Activated CD4-positive, alpha-beta T cell treated with anti-CD3 and anti-CD28 coated beads, Interleukin-2, amount 50 U/mL, for 4 hours (primary cell): ENCODE measurements around the gene STXBP6.

Experiments used
- DNase-seq, 2 experiments: peaks; one replicate each; pipeline ENCODE4 v3.0.0-alpha.2; 2020

The STXBP6 gene

GRCh38 chr14:24880689-24881088, 169.3 kb downstream of the STXBP6 start:
- DNase-seq = no peak

GRCh38 chr14:24879661-24880386, 170.1 kb downstream of the STXBP6 start:
- DNase-seq = no peak

- no peak for DNase-seq
These were observed 173.0 kb downstream of the STXBP6 start for GRCh38 chr14:24876996-24877395.

- no peak for DNase-seq
These were observed 173.7 kb downstream of the STXBP6 start for GRCh38 chr14:24875991-24876878.

- no peak for DNase-seq
These were observed 174.6 kb downstream of the STXBP6 start for GRCh38 chr14:24875203-24875838.

GRCh38 chr14:24874514-24875202, 175.3 kb downstream of the STXBP6 start:
- no peak for DNase-seq

- DNase-seq = no peak
These were observed 176.4 kb downstream of the STXBP6 start for GRCh38 chr14:24873551-24873950.

GRCh38 chr14:24870949-24871701, 178.8 kb downstream of the STXBP6 start:
- no peak for DNase-seq

GRCh38 chr14:24868389-24868788, 181.6 kb downstream of the STXBP6 start:
- no peak for DNase-seq

GRCh38 chr14:24866067-24866639, 183.8 kb downstream of the STXBP6 start:
- no peak for DNase-seq

GRCh38 chr14:24863968-24864684, 185.8 kb downstream of the STXBP6 start:
- no peak for DNase-seq

- DNase-seq = no peak
These were observed 188.8 kb downstream of the STXBP6 start for GRCh38 chr14:24861083-24861630.

- no peak for DNase-seq
These were observed 190.4 kb downstream of the STXBP6 start for GRCh38 chr14:24859559-24859958.

GRCh38 chr14:24858684-24859083, 191.3 kb downstream of the STXBP6 start:
- DNase-seq = no peak

- DNase-seq = no peak
These were observed 191.9 kb downstream of the STXBP6 start for GRCh38 chr14:24858052-24858451.

- DNase-seq = no peak
These were observed 192.7 kb downstream of the STXBP6 start for GRCh38 chr14:24857277-24857676.

- no peak for DNase-seq
These were observed 196.5 kb downstream of the STXBP6 start for GRCh38 chr14:24853446-24853845.

- no peak for DNase-seq
These were observed 197.5 kb downstream of the STXBP6 start for GRCh38 chr14:24852312-24853060.

GRCh38 chr14:24851837-24852236, 198.1 kb downstream of the STXBP6 start:
- no peak for DNase-seq

GRCh38 chr14:24851406-24851805, 198.5 kb downstream of the STXBP6 start:
- DNase-seq = no peak
